HCT116 (cell line): ENCODE measurements around the gene ZNF548. TPM values are rescaled to one million over a fixed set of nuclear protein-coding genes. Genes with fewer than 3 reads are reported as not detected.

Experiments used
- ATAC-seq: fragments of 200-7000 bp; cut with Tn5 transposase; 2 replicates; pipeline ENCODE4 v1.9.1; 2020; ENCODE audit warnings: mild to moderate bottlenecking, moderate library complexity
- BruUV-seq: library from RNA; stranded (reverse); fragments of 400-500 nt; replicated peaks from 2 replicates; lab custom pipeline; 2021; lab: Mats Ljungman, UMichigan
- CTCF ChIA-PET: fragments of 300-600 bp; sonication (Branson Sonifier 250); formaldehyde crosslinking; loops from one replicate; lab custom pipeline; 2021; ENCODE audit warnings: antibody characterized with exemption; lab: Charles Lee
- POLR2A ChIA-PET: fragments of 300-600, 350-600 bp; sonication (Branson Sonifier 250); formaldehyde crosslinking; loops from one replicate; lab custom pipeline; 2021; ENCODE audit warnings: antibody characterized with exemption; lab: Charles Lee
- RAD21 ChIA-PET, 2 experiments: fragments of 300-600 bp; sonication (Branson Sonifier 250); formaldehyde crosslinking; loops; one replicate each; lab custom pipeline; 2023; ENCODE audit warnings: low total read pairs in 2 of 2; ENCODE audit not compliant: uncharacterized antibody in 2 of 2, unreplicated experiment in 2 of 2, low non-redundant PET in 1 of 2; lab: Charles Lee
- DNase-seq: peaks from one replicate; pipeline ENCODE4 v3.0.0-alpha.2; 2010; ENCODE audit warnings: low read depth, low spot score
- H2AFZ ChIP-seq: fragments of 200-600 bp; shearing (Covaris generic), sonication (generic); 2 replicates; pipeline ENCODE4 v1.6.1; 2017; ENCODE audit warnings: low read depth, mixed run types, mixed read lengths, antibody characterized with exemption, low read length; ENCODE audit not compliant: poor library complexity, severe bottlenecking
- H3K27ac ChIP-seq: 2 replicates; pipeline ENCODE4 v1.5.1; 2012; ENCODE audit warnings: low read depth, low read length
- H3K27me3 ChIP-seq: fragments of 200-600 bp; sonication (generic); 2 replicates; pipeline ENCODE4 v1.6.1; 2016; ENCODE audit warnings: mixed run types, low read length, mixed read lengths; ENCODE audit not compliant: insufficient read depth
- H3K36me3 ChIP-seq, 2 experiments: fragments of 200-500 bp in 1 of 2; fragments of 200-600 bp in 1 of 2; sonication (Bioruptor generic) in 1 of 2; sonication (generic) in 1 of 2; 2 replicates each; pipeline versions ENCODE4 v1.5.1 to v1.6.1; 2014 to 2016; ENCODE audit warnings: low read length in 2 of 2, inconsistent platforms in 1 of 2, mixed read lengths in 1 of 2, mixed run types in 1 of 2; ENCODE audit not compliant: insufficient read depth in 2 of 2, control insufficient read depth in 1 of 2
- H3K4me1 ChIP-seq, 2 experiments: fragments of 200-600 bp in 1 of 2; sonication (generic) in 1 of 2; 2 replicates each; pipeline versions ENCODE4 v1.5.1 to v1.6.1; 2012 to 2017; ENCODE audit warnings: low read length in 2 of 2, inconsistent platforms in 1 of 2, mild to moderate bottlenecking in 1 of 2, mixed read lengths in 1 of 2, mixed run types in 1 of 2, moderate library complexity in 1 of 2; ENCODE audit not compliant: insufficient read depth in 2 of 2, control insufficient read depth in 1 of 2
- H3K4me2 ChIP-seq: fragments of 200-600 bp; sonication (generic); 2 replicates; pipeline ENCODE4 v1.6.1; 2017; ENCODE audit warnings: mixed run types, low read length, mixed read lengths
- H3K4me3 ChIP-seq, 2 experiments: fragments of 200-600 bp in 1 of 2; sonication (generic) in 1 of 2; replicated peaks in 1 of 2; 2 replicates each; pipeline ENCODE4 v1.5.1; 2011 to 2016; ENCODE audit warnings: low read length in 2 of 2, control low read depth in 1 of 2, low read depth in 1 of 2, mild to moderate bottlenecking in 1 of 2, mixed read lengths in 1 of 2, mixed run types in 1 of 2
- H3K79me2 ChIP-seq: fragments of 200-600 bp; sonication (generic); 2 replicates; pipeline ENCODE4 v1.6.1; 2017; ENCODE audit warnings: mild to moderate bottlenecking, mixed run types, low read length, moderate library complexity, mixed read lengths; ENCODE audit not compliant: insufficient read depth
- H3K9ac ChIP-seq: fragments of 200-600 bp; sonication (generic); 2 replicates; pipeline ENCODE4 v1.6.1; 2016; ENCODE audit warnings: low read length, mixed read lengths
- H3K9me2 ChIP-seq: fragments of 200-600 bp; sonication (generic), shearing (Covaris generic); 2 replicates; pipeline ENCODE4 v1.6.1; 2017; ENCODE audit warnings: mixed run types, mild to moderate bottlenecking, moderate library complexity; ENCODE audit not compliant: insufficient read depth
- H3K9me3 ChIP-seq, 2 experiments: fragments of 200-500 bp in 1 of 2; fragments of 200-600 bp in 1 of 2; sonication (Bioruptor generic) in 1 of 2; sonication (generic) in 1 of 2; 2 replicates each; pipeline ENCODE4 v1.6.1; 2014 to 2017; ENCODE audit warnings: low read length in 2 of 2, mixed read lengths in 2 of 2, inconsistent platforms in 1 of 2, low read depth in 1 of 2, mild to moderate bottlenecking in 1 of 2, mixed run types in 1 of 2, moderate library complexity in 1 of 2; ENCODE audit not compliant: control insufficient read depth in 1 of 2, insufficient read depth in 1 of 2
- H4K20me1 ChIP-seq: fragments of 200-600 bp; sonication (generic), shearing (Covaris generic); 2 replicates; pipeline ENCODE4 v1.6.1; 2017; ENCODE audit warnings: mixed run types, mild to moderate bottlenecking, moderate library complexity; ENCODE audit not compliant: insufficient read depth
- ATF3 ChIP-seq: IDR thresholded peaks from 2 replicates; pipeline ENCODE4 v1.6.1; 2012
- EGR1 ChIP-seq: IDR thresholded peaks from 2 replicates; pipeline ENCODE4 v1.6.1; 2012; ENCODE audit warnings: low read depth
- ELF1 ChIP-seq: IDR thresholded peaks from 2 replicates; pipeline ENCODE4 v1.6.1; 2012; ENCODE audit warnings: low read depth, borderline replicate concordance
- FOSL1 ChIP-seq: IDR thresholded peaks from 2 replicates; pipeline ENCODE4 v1.6.1; 2012; ENCODE audit warnings: low read depth
- JUND ChIP-seq: IDR thresholded peaks from 2 replicates; pipeline ENCODE4 v1.6.1; 2012
- POLR2AphosphoS5 ChIP-seq: IDR thresholded peaks from 2 replicates; pipeline ENCODE4 v1.6.1; 2011; ENCODE audit warnings: mild to moderate bottlenecking, low read depth, low read length, moderate library complexity
- REST ChIP-seq: IDR thresholded peaks from 2 replicates; pipeline ENCODE4 v1.6.1; 2012; ENCODE audit warnings: low read depth
- SRF ChIP-seq: IDR thresholded peaks from 2 replicates; pipeline ENCODE4 v1.6.1; 2012; ENCODE audit warnings: low read depth
- YY1 ChIP-seq: IDR thresholded peaks from 2 replicates; pipeline ENCODE4 v1.6.1; 2011; ENCODE audit warnings: low read length, low read depth, moderate library complexity, mild to moderate bottlenecking; ENCODE audit not compliant: insufficient replicate concordance; ENCODE audit errors: extremely low read depth
- ZNF274 ChIP-seq: fragments of 200-500 bp; sonication (Bioruptor generic); IDR thresholded peaks from 2 replicates; pipeline ENCODE4 v1.6.1; 2014; ENCODE audit warnings: mild to moderate bottlenecking, low read depth, low read length, inconsistent platforms
- intact Hi-C: fragments of 100-400 bp; cut with micrococcal nuclease; formaldehyde crosslinking; loops from 2 replicates; pipeline ENCODE4 v1.10.0; 2022
- total RNA-seq: library from RNA; stranded (reverse); gene quantifications from one replicate; pipeline ENCODE4 v1.2.1, GENCODE V29; 2021; ENCODE audit not compliant: unreplicated experiment

Gene ZNF548
- total RNA-seq, 1 experiment from 2014 or later, result 8.7 TPM

- Histone ChIP-seq H3K9me2 (no peaks in the 10 kb centered on the region), H3K27me3 (no peaks in the 10 kb centered on the region), H3K4me3 (no peak overlapping the region), H3K27ac (no peak overlapping the region), H2AFZ (no peak overlapping the region), H3K9me3 (peaks cover 0 to 7% of the 10 kb centered on the region in 2 experiments; a peak in 1 of 4 replicates), H3K9ac (no peak overlapping the region), H3K79me2 (peaks cover 15% of the 10 kb centered on the region), H4K20me1 (no peaks in the 10 kb centered on the region), H3K36me3 (peaks cover 10 to 27% of the 10 kb centered on the region in 2 experiments), H3K4me1 (peaks cover under 1 to 3% of the 10 kb centered on the region in 2 experiments; a peak in 2 of 4 replicates), H3K4me2 (no peak overlapping the region)
- ChIA-PET POLR2A (no interaction called here), CTCF (no interaction called here), RAD21 (no interaction called here)
- intact Hi-C loops, result no loop called here
- no peak for TF ChIP-seq YY1
- TF ChIP-seq ELF1, result no peak
- no peak for TF ChIP-seq POLR2AphosphoS5
- TF ChIP-seq EGR1, result no peak
- no peak for TF ChIP-seq ATF3
- TF ChIP-seq ZNF274, result no peak
- TF ChIP-seq FOSL1, result no peak
- TF ChIP-seq REST, result no peak
- TF ChIP-seq JUND, result no peak
- TF ChIP-seq SRF, result no peak
- ATAC-seq (no peak), DNase-seq (no peak)
- BruUV-seq, result no TSS peak
Observed at GRCh38 chr19:57395710-57396109, 6.1 kb downstream of the ZNF548 start.
